GM21447 (cell line): ENCODE data around the gene PDCD11.
"Not testable (repeated sequence)": the region's sequence is repeated elsewhere in the genome, so short reads cannot be mapped to it uniquely, and the experiment has no call there.

ENCODE experiments used
- ATAC-seq: cut with Tn5 transposase; IDR thresholded peaks from one replicate; pipeline ENCODE4 v1.9.1; 2021; ENCODE audit not compliant: unreplicated experiment

PDCD11 gene

GRCh38 chr10:103474077-103474476, 77.7 kb downstream of the PDCD11 start:
- no peak for ATAC-seq

- no peak for ATAC-seq
Measured at GRCh38 chr10:103475437-103475836, 79.0 kb downstream of the PDCD11 start.

- ATAC-seq, result peak; percentile 45
Measured at GRCh38 chr10:103476046-103476768, 79.8 kb downstream of the PDCD11 start.

- no peak for ATAC-seq
Measured at GRCh38 chr10:103478671-103479070, 82.2 kb downstream of the PDCD11 start.

- no peak for ATAC-seq
Measured at GRCh38 chr10:103479135-103479534, 82.7 kb downstream of the PDCD11 start, which contains the start of gene CALHM3. Gene CALHM3, minus strand, starts transcription at chr10:103479240. Its CDS starts 208 bp downstream, at chr10:103479032.

- ATAC-seq, result no peak
Measured at GRCh38 chr10:103480521-103480920, 84.1 kb downstream of the PDCD11 start.

GRCh38 chr10:103481974-103482531, 85.6 kb downstream of the PDCD11 start:
- ATAC-seq, result peak; percentile 78

- ATAC-seq, result not testable (repeated sequence)
Measured at GRCh38 chr10:103486635-103487409, 90.4 kb downstream of the PDCD11 start.

GRCh38 chr10:103487410-103487708, 90.9 kb downstream of the PDCD11 start:
- no peak for ATAC-seq

- peak; percentile 13 for ATAC-seq
Measured at GRCh38 chr10:103490986-103491314, 94.5 kb downstream of the PDCD11 start.

- no peak for ATAC-seq
Measured at GRCh38 chr10:103491729-103492364, 95.4 kb downstream of the PDCD11 start.

GRCh38 chr10:103492655-103493261, 96.3 kb downstream of the PDCD11 start:
- no peak for ATAC-seq

GRCh38 chr10:103493362-103493915, 97.0 kb downstream of the PDCD11 start, which contains the start of gene NEURL1:
Gene NEURL1, plus strand, starts transcription at chr10:103493705. Its CDS starts 683 bp downstream, at chr10:103494388.
- no peak for ATAC-seq

- ATAC-seq, result no peak
Measured at GRCh38 chr10:103493916-103494877, 97.8 kb downstream of the PDCD11 start.

- ATAC-seq, result no peak
Measured at GRCh38 chr10:103495321-103495720, 98.9 kb downstream of the PDCD11 start.
